Erythroblast (primary cell): ENCODE results near the gene CDH2.

Source experiments
- DNase-seq, 2 experiments: peaks; one replicate each; lab custom pipeline; 2025; lab: John Stamatoyannopoulos, UW
- GATA1 ChIP-seq: IDR thresholded peaks from 2 replicates; pipeline ENCODE4 v1.6.1; 2011; ENCODE audit warnings: low read depth, mild to moderate bottlenecking, control low read depth, low read length, moderate library complexity
- POLR2A ChIP-seq: IDR thresholded peaks from 2 replicates; pipeline ENCODE4 v1.6.1; 2011; ENCODE audit warnings: mild to moderate bottlenecking, low read length

Gene CDH2

GRCh38 chr18:28074076-28074475 is 102.9 kb downstream of the CDH2 start:
- DNase-seq = no peak
- TF ChIP-seq GATA1 (no peak), POLR2A (no peak)

GRCh38 chr18:28073658-28074057 is 103.3 kb downstream of the CDH2 start:
- TF ChIP-seq GATA1 (no peak), POLR2A (no peak)
- DNase-seq = no peak

- no peak for TF ChIP-seq POLR2A
- no peak for TF ChIP-seq GATA1
- no peak for DNase-seq
Measured at GRCh38 chr18:28071199-28071598, 105.7 kb downstream of the CDH2 start.

GRCh38 chr18:28068207-28068606 is 108.7 kb downstream of the CDH2 start:
- no peak for DNase-seq
- TF ChIP-seq GATA1 (no peak), POLR2A (no peak)

- no peak for TF ChIP-seq GATA1
- TF ChIP-seq POLR2A = no peak
- no peak for DNase-seq
Measured at GRCh38 chr18:28067346-28067745, 109.6 kb downstream of the CDH2 start.

GRCh38 chr18:28065793-28066186 is 111.1 kb downstream of the CDH2 start:
- TF ChIP-seq GATA1 = no peak
- no peak for TF ChIP-seq POLR2A
- no peak for DNase-seq

- TF ChIP-seq POLR2A (no peak), GATA1 (no peak)
- no peak for DNase-seq
Measured at GRCh38 chr18:28065031-28065792, 111.7 kb downstream of the CDH2 start.

- no peak for TF ChIP-seq GATA1
- TF ChIP-seq POLR2A = no peak
- no peak for DNase-seq
Measured at GRCh38 chr18:28063926-28064325, 113.0 kb downstream of the CDH2 start.

GRCh38 chr18:28063271-28063761 is 113.6 kb downstream of the CDH2 start:
- DNase-seq = no peak
- TF ChIP-seq POLR2A = no peak
- TF ChIP-seq GATA1 = no peak

- TF ChIP-seq GATA1 (no peak), POLR2A (no peak)
- no peak for DNase-seq
Measured at GRCh38 chr18:28062443-28062842, 114.5 kb downstream of the CDH2 start.

- DNase-seq = no peak
- TF ChIP-seq POLR2A = no peak
- no peak for TF ChIP-seq GATA1
Measured at GRCh38 chr18:28059861-28060260, 117.1 kb downstream of the CDH2 start.

- TF ChIP-seq POLR2A = no peak
- no peak for TF ChIP-seq GATA1
Measured at GRCh38 chr18:28050545-28050944, 126.4 kb downstream of the CDH2 start.

GRCh38 chr18:28048612-28049011 is 128.3 kb downstream of the CDH2 start:
- no peak for TF ChIP-seq POLR2A
- no peak for TF ChIP-seq GATA1
- DNase-seq = no peak

More at GRCh38 chr18:28050545-28050944, 126.4 kb downstream of the CDH2 start:
- no peak for DNase-seq

GRCh38 chr18:28045880-28046279 is 131.1 kb downstream of the CDH2 start:
- DNase-seq = no peak

More at GRCh38 chr18:28045880-28046279, 131.1 kb downstream of the CDH2 start:
- TF ChIP-seq POLR2A (no peak), GATA1 (no peak)
